Activated CD4-positive, alpha-beta T cell treated with anti-CD3 and anti-CD28 coated beads for 4 hours (primary cell): Measurements from ENCODE around the gene HECTD1.
"Not testable (repeated sequence)": the region's sequence is repeated elsewhere in the genome, so short reads cannot be mapped to it uniquely, and the experiment has no call there.

Experiments used
- DNase-seq, 2 donors: peaks; one replicate each; pipeline ENCODE4 v3.0.0-alpha.2; 2020

HECTD1 gene

DNA sequence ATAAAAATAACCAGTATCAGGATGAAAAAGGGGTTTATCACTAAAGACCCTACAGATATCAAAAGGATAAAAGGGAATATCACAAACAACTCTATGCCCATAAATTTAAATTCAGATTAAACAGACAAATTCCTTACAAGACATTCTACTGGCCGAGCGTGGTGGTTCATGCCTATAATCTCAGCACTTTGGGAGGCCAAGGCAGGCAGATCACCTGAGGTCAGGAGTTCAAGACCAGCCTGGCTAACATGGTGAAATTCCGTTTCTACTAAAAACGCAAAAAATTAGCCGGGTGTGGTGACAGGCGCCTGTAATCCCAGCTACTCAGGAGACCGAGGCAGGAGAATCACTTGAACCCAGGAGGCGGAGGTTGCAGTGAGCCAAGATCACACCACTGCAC, 15.0 kb downstream of the HECTD1 start:
- DNase-seq = not testable (repeated sequence)

DNA sequence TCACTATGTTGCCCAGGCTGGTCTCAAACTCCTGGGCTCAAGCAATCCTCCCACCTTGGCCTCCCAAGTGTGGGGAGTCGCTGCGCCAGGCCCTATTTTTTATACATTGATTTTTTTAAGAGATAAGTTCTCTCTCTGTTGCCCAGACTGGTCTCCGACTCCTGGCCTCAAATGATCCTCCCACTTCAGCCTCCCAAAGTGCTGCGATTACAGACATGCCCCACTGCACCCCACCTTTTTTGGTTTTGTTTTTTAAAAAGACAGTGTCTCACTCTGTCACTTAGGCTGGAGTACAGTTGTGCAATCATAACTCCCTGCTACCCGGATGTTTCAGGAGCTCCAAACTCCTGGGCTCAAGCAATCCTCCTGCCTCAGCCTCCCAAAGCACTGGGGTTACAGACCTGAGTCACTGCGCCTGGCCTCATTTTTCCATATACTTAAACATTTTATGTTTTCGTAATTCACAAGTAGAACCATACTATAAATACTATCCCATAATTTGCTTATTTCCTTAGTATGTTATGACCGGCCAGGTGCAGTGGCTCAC, 16.8 kb downstream of the HECTD1 start:
- no peak for DNase-seq

DNA sequence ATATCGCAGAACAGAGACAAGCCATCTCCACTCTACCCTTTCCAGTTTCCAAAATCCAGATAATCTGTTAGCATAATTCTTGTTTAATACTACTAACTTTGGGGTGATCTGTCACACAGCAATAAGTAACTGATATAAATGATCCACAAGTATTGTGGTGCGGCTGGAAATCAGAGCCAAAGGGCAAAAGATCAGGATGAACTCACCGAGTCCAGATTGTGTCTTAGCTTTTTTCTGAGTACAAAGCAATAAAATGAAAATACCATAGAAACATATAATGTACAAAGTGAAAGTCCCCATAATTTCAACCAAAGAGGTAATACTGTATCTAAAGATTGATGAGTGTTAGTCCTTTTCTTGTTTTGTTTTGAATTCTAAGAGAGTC, 17.4 kb downstream of the HECTD1 start:
- no peak for DNase-seq

DNA sequence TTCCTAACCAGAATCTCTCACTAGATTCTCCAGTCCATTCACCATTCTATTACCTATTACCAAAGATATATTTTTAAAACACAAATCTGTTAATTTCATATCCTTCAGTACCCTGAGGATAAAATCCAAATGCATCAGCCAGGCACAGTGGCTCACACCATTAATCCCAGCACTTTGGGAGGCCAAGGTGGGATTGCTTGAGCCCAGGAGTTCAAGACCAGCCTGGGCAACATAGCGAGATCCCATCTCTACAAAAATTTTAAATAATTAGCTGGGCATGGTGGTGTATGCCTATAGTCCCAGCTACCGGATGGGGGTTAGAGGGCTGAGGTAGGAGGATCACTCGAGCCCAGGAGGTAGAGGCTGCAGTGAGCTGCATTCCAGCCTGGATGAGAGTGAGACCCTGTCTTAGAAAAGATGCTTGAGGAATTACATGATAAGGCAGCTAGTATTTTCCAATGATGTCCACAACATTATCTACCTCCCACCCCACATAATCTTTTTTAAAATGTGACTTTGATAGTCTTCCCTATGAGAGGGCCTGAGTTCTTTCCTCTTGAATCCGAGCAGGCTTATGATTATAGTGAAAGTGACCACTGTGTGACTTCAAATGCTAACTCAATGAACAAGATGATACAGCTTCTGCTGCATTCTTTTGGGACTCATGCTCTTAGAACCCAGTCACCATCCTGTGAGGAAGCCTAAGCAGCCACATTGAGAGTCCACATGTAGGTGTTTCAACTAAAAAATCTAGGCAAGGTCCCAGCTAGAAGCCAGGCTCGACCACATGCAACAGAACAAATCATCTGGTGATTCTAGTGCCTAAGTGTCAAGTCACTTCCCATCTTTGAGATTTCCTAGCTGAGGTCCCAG, 18.0 kb downstream of the HECTD1 start:
- DNase-seq = no peak

DNA sequence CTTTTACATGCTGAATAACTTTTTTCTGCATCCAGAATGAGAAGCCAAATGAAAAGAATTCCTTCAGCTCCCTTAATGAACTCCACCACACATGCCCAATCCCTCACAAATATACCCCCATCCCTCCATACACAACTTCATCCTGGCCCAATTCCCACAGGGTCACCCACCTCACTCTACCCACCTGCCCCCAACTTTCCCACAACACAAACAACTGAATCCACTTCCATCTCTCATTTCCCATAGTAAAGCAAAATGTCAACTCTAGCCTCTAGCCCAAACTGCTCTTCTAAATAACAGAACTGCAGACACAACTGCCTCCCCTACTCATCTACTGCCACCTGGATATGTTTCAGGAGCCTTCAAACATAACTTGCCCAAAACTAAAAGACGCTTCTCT, 18.8 kb downstream of the HECTD1 start:
- no peak for DNase-seq

DNA sequence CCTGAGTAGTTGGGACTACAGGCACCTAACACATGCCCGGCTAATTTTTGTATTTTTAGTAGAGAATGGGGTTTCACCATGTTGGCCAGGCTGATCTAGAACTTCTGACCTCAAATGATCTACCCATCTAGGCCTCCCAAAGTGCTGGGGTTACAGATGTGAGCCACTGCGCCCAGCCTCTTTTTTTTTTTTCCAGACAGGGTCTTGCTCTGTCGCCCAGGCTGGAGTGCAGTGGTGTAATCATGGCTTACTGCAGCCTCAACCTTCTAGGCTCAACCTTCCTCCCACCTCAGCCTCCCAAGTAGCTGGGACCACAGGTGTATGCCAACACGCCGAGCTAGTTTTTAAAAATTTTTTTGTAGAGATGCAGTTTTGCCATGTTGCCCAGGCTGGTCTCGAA, 25.6 kb downstream of the HECTD1 start:
- DNase-seq = not testable (repeated sequence)

DNA sequence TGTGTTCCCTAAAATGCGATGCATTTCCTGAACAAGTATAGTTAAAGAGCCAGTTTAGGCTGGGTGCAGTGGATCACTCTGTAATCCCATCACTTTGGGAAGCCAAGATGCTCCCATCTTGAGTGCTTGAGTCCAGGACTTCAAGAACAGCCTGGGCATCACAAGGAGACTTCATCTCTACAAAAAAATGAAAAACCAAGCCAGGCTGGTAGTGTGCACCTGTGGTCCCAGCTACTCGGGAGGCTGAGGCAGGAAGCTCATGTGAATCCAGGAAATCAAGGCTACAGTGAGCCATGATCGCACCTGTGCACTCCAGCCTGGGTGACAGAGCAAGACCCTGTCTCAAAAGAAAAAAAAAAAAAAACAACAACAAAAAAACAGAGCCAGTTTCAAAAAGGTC, 26.3 kb downstream of the HECTD1 start:
- DNase-seq = no peak

DNA sequence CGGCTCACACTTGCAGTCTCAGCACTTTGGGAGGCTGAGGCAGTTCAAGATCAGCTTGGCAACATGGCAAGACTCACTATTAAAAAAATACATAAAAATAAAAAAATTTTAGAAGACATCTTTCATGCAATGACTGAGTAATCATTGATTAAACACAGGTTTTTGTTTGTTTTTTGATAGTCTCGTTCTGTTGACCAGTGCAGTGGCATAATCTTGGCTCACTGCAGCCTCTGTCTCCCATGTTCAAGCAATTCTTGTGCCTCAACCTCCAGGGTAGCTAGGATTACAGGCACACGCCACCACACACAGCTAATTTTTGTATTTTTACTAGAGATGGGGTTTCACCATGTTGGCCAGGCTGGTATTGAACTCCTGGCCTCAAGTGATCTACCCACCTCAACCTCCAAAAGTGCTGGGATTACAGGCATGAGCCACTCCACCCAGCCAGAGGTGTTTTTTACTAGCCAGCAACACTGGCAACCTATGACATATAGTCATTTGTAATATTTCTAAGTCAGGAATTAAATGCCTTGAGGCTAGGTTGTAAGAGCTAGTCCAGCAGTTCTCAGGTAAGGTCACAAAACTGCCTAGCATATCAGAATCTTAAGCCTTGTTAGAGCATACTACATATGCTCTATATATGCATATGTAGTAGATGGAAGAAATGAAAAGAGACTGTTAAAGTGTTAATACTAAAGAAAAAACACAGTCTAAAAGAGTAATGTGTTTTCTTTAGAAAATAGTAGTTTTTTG, 27.1 kb downstream of the HECTD1 start:
- DNase-seq = no peak

DNA sequence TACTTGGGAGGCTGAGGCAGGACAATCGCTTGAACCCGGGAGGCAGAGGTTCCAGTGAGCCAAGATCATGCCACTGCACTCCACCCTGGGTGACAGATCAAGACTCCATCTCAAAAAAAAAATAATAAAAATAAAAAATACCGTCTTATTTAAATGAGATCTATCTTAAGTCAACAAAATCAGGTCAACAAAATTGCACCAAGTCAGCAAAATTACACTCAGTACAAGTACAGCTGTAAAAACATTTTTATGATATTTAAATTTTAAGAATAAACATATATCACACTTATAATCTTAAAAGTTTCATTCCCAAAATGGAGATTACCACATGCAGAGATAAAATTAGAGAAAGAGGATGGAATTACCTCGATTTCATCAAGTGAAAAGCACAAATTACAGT, 33.2 kb downstream of the HECTD1 start:
- DNase-seq = no peak

DNA sequence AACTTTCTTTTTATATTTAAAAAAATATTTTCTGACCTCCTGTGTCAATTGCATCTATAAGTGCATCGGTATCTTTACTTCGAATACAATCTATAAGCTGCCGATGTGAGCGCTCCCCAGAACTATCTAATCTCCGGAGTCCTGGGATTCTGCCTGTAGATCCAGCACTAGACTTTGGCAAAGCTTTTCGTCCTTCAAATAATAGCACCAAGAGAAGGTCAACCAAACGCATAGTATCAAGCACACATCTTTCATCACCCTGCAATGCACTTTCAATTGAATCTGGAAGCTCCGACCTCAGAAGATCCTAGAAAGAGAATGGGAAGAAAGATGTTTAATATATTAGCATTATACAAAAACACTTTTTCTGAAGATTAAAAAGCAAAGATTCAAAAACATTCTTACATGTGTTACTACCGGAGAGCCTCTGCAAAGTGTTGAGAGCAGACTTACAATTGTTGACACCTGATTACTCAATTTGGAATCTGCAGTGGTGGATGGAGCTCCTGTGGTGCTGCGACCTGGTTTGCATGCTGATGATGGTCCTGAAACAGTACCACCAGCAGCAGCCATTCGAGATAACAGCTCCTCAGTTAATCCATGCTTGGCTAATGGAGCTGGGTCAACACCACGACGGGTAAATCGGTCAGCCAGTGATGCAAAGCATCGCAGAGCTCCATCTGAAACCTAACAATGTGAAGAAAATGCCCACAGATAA, 34.3 kb downstream of the HECTD1 start:
- no peak for DNase-seq

DNA sequence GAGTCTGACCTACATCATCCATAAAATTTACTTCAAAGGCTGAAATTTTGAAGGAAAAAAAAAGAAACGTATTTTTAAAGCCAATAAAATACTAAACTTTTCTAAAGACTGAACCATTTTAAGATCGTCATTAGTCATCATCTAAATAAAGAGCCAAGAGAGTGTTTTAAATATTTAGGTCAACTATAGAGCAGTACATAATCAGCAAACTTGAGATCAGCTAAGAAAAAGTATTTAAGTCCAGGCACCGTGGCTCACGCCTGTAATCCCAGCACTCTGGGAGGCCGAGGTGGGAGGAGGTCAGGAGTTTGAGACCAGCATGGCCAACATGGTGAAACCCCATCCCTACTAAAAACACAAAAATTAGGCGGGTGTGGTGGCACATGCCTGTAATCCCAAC, 35.5 kb downstream of the HECTD1 start:
- no peak for DNase-seq

DNA sequence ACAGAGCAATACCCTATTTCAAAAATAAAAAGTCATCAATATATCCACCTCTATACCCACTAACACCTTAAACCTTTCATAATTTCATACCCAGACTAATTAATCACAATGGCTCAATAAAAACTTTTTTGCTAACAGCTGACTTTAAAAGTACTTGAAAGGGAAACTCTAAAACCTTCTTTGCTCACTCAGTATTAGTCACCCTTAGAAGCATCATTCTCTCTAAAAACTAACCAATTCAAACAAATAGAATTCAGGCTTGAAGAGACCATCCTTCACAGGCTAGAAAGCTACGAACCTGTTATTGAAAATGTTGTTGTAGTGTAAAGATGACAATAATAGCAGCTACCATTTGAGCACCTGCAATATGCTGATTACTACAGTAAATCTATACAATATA, 37.2 kb downstream of the HECTD1 start:
- DNase-seq = no peak

DNA sequence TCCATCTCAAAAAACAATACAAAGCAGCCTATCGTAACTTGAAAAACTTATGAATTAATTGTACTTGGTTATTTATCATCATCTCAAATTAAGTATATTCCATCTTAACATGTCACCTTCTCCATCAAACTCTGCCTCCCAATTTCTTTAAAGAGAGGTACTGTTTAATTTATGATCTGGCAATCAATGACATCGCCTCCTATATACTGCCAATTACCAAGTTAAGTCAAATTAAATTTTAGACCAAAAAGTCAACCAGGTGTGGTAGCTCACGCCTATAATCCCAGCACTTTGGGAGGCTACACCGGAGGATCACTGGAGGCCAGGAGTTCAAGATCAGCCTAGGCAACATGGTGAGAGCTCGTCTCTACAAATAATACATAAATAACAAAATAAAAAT, 37.7 kb downstream of the HECTD1 start:
- DNase-seq = no peak

DNA sequence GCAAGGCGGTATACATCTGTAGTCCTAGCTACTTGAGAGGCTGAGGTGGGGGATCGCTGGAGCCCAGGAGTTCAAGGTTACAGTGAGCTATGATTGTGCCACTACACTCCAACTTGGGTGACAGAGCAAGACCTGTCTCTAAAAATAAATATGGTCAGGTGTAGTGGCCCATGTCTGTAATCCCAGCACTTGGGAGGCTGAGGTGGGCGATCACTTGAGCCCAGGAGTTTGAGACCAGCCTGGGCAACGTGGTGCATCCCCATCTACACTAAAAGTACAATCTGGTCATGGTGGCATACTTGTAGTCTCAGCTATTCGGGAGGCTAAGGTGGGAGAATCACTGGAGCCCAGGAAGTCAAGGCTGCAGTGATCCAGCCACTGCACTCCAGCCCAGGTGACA, 40.6 kb downstream of the HECTD1 start:
- DNase-seq = no peak

DNA sequence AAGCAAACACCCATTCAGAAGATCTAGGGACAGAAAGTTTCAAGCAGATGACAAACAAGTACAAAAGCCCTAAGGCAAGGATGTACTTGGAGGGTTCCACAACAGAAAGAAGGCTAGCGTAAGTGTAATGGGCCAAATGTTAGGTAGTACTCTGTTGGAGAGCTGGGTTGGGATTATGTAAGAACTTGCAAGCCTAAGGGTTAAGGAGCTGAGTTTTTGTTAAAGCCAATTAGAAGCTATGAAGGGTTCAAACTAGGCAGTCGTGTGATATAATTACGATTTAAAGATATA, 41.4 kb downstream of the HECTD1 start:
- no peak for DNase-seq

DNA sequence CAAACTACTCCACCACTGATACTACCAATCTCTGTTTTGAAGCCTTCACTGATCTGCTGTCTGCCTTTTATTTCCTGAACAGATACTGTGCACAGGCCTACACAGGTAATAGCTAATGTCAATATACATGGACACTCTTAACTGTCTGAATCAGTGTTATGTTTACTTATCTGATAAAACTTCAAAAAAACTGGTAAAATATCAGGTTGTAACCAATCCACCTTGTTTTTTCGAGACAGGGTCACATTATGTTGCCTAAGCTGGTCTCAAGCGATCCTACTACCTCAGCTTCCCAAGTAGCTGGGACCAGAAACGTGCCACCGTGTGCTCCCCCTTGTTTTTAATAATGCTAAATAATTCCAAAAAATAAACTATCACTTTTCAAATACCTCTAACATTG, 43.5 kb downstream of the HECTD1 start:
- no peak for DNase-seq

DNA sequence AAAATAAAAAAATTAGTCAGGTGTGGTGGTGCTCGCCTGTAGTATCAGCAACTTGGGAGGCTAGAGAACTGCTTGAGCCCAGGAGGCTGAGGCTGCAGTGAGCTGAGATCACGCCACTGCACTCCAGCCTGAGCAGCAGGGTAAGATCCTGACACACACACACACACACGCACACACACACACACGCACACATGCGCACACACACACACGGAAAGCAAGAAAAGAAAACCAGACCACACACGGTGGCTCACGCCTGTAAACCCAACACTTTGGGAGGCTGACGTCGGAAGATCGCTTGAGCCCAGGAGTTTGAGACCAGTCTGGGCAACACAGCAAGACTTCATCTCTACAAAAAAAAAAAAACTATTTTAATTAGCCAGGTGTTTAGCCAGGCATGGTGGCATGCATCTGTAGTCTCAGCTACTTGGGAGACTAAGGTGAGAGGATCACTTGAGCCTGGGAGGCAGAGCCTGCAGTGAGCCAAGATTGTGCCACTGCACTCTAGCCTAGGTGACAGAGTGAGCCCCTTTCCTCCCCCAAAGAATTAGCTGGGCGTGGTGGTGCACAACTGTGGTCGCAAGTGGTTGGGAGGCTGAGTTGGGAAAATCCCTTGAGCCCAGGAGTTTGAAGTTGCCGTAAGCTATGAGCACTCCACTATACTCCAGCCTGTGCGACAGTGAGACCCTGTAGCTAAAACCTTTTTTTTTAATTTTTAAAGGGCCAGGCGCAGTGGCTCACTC, 44.5 kb downstream of the HECTD1 start:
- DNase-seq = no peak

DNA sequence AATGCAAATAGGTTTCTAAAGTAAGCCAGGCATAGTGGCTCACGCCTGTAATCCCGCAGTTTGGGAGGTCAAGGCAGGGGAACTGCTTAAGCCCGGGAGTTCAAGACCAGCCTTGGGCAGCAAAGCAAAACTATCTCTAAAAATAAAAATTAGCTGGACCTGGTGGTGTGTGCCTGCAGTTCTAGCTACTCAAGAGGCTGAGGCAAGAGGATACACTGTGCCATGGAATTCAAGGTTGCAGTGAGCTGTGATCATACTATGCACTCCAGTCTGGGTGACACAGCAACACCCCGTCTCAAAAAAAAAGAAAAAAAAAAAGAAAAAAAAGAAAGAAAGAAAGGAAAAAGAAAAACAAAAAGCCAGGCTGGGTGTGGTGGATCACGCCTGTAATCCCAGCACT, 46.3 kb downstream of the HECTD1 start:
- no peak for DNase-seq

DNA sequence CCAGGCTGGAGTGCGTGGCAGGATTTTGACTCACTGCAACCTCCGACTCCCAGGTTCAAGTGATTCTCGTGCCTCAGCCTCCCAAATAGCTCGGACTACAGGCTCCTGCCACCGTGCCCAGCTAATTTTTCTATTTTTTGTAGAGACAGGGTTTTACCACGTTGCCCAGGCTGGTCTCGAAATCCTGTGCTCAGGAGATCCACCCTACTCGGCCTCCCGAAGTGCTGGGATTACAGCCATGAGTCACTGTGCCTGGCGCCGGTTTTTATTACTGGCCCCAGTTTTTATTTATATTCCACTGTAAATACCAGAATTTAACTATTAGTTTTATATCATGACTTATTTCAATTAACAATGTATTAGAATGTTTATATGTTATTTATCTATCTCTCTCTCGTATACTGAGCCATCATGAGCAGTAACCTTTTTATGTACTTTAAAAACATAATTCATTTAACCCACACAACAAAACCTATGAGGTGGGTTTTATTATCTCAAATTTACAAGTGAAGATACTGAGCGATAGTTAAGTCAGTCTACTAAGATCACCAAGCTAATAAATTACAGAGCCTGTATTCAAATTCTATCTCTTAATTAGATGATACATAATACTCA, 47.8 kb downstream of the HECTD1 start:
- DNase-seq = no peak

DNA sequence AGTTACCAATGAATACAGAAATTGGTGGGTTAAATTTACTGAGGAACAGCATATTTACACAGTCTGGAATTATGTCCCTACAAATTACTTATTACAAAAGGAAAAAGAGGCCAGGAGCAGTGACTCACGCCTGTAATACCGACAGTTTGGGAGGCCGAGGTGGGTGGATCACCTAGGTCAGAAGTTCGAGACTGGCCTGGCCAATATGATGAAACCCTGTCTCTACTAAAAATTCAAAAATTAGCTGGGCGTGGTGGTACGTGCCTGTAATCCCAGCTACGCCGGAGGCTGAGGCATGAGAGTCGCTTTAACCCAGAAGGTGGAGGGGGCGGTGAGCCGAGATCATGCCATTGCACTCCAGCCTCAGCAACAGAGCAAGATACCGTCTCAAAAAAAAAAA, 52.6 kb downstream of the HECTD1 start:
- DNase-seq = no peak

DNA sequence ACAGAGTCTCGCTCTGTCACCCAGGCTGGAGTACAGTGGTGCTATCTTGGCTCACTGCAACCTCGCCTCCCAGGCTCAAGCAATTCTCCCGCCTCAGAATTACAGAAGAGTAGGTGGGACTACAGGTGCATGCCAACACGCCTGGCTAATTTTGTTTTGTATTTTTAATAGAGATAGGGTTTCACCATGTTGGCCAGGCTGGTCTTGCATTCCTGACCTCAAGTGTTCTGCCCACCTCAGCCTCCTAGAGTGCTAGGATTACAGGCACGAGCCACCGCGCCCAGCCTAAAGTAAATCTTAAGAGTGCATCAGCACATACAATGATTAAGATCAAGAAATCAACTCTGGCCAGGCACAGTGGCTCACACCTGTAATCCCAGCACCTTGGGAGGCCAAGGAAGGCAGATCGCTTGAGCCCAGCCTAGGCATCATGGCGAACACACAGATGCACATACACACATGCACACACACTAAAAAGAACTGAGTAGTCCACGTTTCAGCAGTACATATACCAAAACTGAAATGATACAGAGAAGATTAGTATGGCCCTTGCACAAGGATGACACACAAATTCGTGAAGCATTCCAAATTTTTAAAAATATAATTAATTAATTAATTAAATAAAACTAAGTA, 65.0 kb downstream of the HECTD1 start:
- DNase-seq = no peak

DNA sequence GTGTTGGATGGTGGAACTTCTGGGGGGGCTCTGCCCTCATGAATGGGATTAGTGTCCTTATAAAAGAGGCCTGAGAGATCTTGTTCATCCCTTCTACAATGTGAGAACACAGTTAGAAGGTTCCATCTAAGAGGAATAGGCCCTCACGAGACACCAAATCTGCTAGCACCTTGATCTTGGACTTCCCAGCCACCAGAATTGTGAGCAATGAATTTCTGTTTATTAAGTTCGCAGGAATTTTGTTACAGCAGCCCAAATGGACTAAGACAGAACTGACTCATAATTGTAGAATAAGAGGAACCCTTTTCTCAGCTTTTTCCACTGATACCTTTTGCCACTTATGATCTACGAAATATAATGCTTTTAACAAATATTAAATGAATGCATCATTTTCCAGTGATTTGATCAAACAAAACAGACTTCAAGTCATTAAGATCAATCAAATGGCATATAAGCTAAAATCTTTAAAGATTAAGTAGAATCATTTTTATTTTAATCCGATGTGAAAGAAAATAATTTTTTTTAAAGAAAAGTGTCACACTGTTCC, 68.2 kb downstream of the HECTD1 start:
- no peak for DNase-seq
